Upper lobe of left lung (tissue), 6 donors: Measurements from ENCODE around the gene PRKACA. TPM values are rescaled to one million over a fixed set of nuclear protein-coding genes. Genes with fewer than 3 reads are reported as not detected.

ENCODE experiments used
- ATAC-seq, 2 donors: fragments of 200-7000 bp; cut with Tn5 transposase; one replicate each; pipeline ENCODE4 v1.9.1; 2022; ENCODE audit warnings: mild to moderate bottlenecking in 2 of 2, moderate library complexity in 2 of 2; ENCODE audit not compliant: low FRiP score in 2 of 2
- DNase-seq, 2 donors: peaks; one replicate each; pipeline ENCODE4 v3.0.0-alpha.2; 2019 to 2020
- H3K27ac ChIP-seq, 4 donors: fragments of 200-600 bp; sonication (generic); one replicate each; pipeline ENCODE4 v1.5.1; 2016 to 2019
- H3K27me3 ChIP-seq, 4 donors: fragments of 200-600 bp; sonication (generic); one replicate each; pipeline ENCODE4 v1.5.1; 2017 to 2019
- H3K36me3 ChIP-seq, 4 donors: fragments of 200-600 bp; sonication (generic); one replicate each; pipeline ENCODE4 v1.5.1; 2016 to 2019
- H3K4me1 ChIP-seq, 4 donors: fragments of 200-600 bp; sonication (generic); one replicate each; pipeline ENCODE4 v1.5.1; 2018 to 2019
- H3K4me3 ChIP-seq, 4 donors: fragments of 200-600 bp; sonication (generic); one replicate each; pipeline ENCODE4 v1.5.1; 2017 to 2019; ENCODE audit warnings: mild to moderate bottlenecking in 2 of 4, moderate library complexity in 1 of 4
- H3K9me3 ChIP-seq, 4 donors: fragments of 200-600 bp; sonication (generic); one replicate each; pipeline ENCODE4 v1.5.1; 2018 to 2019
- EP300 ChIP-seq, 4 donors: sonication (generic); formaldehyde crosslinking; IDR thresholded peaks; one replicate each; pipeline ENCODE4 v1.5.1; 2017; ENCODE audit warnings: antibody characterized with exemption in 4 of 4, control low read depth in 2 of 4
- POLR2A ChIP-seq, 4 donors: fragments of 450-650 bp; IDR thresholded peaks; one replicate each; pipeline ENCODE4 v1.5.1; 2016 to 2017; ENCODE audit warnings: antibody characterized with exemption in 4 of 4, mild to moderate bottlenecking in 2 of 4
- POLR2AphosphoS5 ChIP-seq, 2 donors: sonication (generic); formaldehyde crosslinking; IDR thresholded peaks; one replicate each; pipeline ENCODE4 v1.5.1; 2017; ENCODE audit warnings: antibody characterized with exemption in 2 of 2
- WGBS, 2 donors: methylation state at CpG; one replicate each; pipeline ENCODE4 v1.1.5; 2017 to 2018; 5-methylcytosine and 5-hydroxymethylcytosine counted together
- total RNA-seq, 6 donors: library from RNA; depleted of rRNA in 4 of 6; stranded (reverse); fragments of >200 nt in 4 of 6; gene quantifications; one replicate each; pipeline versions ENCODE4 v1.1.0 to v1.2.1, GENCODE V29; 2016 to 2021
- TF ChIP-seq, protein P1 (sequence below), 6 experiments: fragments of 450-650 bp in 4 of 6; fragments of 200-600 bp in 2 of 6; sonication (generic) in 2 of 6; IDR thresholded peaks; one replicate each; pipeline ENCODE4 v1.5.1; 2016 to 2019; ENCODE audit warnings: antibody characterized with exemption in 6 of 6
- donor health status: DM: no; HTN: no; CAD: no; lungs with moderate emphysema.
- donor health status: DM: no; HTN: yes; CAD: no; lungs with severe emphysema.

Gene PRKACA
- total RNA-seq, 6 donors from 2014 or later = 24.1 to 107 (median 51.7) TPM

- TF ChIP-seq, protein P1, sequence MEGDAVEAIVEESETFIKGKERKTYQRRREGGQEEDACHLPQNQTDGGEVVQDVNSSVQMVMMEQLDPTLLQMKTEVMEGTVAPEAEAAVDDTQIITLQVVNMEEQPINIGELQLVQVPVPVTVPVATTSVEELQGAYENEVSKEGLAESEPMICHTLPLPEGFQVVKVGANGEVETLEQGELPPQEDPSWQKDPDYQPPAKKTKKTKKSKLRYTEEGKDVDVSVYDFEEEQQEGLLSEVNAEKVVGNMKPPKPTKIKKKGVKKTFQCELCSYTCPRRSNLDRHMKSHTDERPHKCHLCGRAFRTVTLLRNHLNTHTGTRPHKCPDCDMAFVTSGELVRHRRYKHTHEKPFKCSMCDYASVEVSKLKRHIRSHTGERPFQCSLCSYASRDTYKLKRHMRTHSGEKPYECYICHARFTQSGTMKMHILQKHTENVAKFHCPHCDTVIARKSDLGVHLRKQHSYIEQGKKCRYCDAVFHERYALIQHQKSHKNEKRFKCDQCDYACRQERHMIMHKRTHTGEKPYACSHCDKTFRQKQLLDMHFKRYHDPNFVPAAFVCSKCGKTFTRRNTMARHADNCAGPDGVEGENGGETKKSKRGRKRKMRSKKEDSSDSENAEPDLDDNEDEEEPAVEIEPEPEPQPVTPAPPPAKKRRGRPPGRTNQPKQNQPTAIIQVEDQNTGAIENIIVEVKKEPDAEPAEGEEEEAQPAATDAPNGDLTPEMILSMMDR (IDR thresholded peaks at IDR 0.05) = no peak
- TF ChIP-seq POLR2AphosphoS5 (IDR thresholded peaks at IDR 0.05) (no peak), EP300 (IDR thresholded peaks at IDR 0.05) (no peak), POLR2A (IDR thresholded peaks at IDR 0.05) (no peak)
- Histone ChIP-seq H3K36me3 (no peaks in the 10 kb centered on the region), H3K27me3 (no peaks in the 10 kb centered on the region), H3K4me1 (peaks cover 24 to 49% (median 39%) of the 10 kb centered on the region in 4 donors), H3K27ac (peak overlapping the region in 2 of 4 donors; percentile 27 to 46), H3K4me3 (no peak overlapping the region), H3K9me3 (no peaks in the 10 kb centered on the region)
- 60 to 76% methylated on average over 2 of the region's 2 CpGs for WGBS, 2 donors
- DNase-seq (no peak), ATAC-seq (no peak)
These were observed 39.2 kb downstream of the PRKACA start for GRCh38 chr19:14078411-14078810.

GRCh38 chr19:14073925-14074838 is 43.4 kb downstream of the PRKACA start:
- DNase-seq = peak in 1 of 2 donors; percentile 78
- no peaks in the 10 kb centered on the region for H3K27me3 ChIP-seq
- peak in 1 of 2 donors; percentile 7 for ATAC-seq
- H3K4me1 ChIP-seq = peaks cover 23 to 46% (median 39%) of the 10 kb centered on the region in 4 donors
- no peak for TF ChIP-seq POLR2AphosphoS5 (IDR thresholded peaks at IDR 0.05)
- no peak for TF ChIP-seq POLR2A (IDR thresholded peaks at IDR 0.05)
- TF ChIP-seq, protein P1 (IDR thresholded peaks at IDR 0.05) = no peak
- no peak for TF ChIP-seq EP300 (IDR thresholded peaks at IDR 0.05)
- H3K27ac ChIP-seq = peak overlapping the region; percentile 81 to 95 (median 86)
- H3K9me3 ChIP-seq = no peaks in the 10 kb centered on the region
- H3K4me3 ChIP-seq = peak overlapping the region; percentile 56 to 68 (median 65)
- H3K36me3 ChIP-seq = no peaks in the 10 kb centered on the region
- WGBS, 2 donors = 1 to 2% methylated on average over 18 to 28 of the region's 44 CpGs

GRCh38 chr19:14073261-14073924 is 44.2 kb downstream of the PRKACA start:
- ATAC-seq (peak; percentile 54 to 72), DNase-seq (peak; percentile 70 to 97)
- 0% methylated on average over 5 of the region's 106 CpGs; no CpG with 5 or more reads in 1 of the 2 donors for WGBS, 2 donors
- no peak for TF ChIP-seq EP300 (IDR thresholded peaks at IDR 0.05)
- TF ChIP-seq, protein P1 (IDR thresholded peaks at IDR 0.05) = peak; percentile 84 to 99 (median 98)
- TF ChIP-seq POLR2A (IDR thresholded peaks at IDR 0.05) = peak in 3 of 4 donors; percentile 39 to 69 (median 40)
- peak in 1 of 2 donors; percentile 17 for TF ChIP-seq POLR2AphosphoS5 (IDR thresholded peaks at IDR 0.05)
- Histone ChIP-seq H3K27me3 (no peaks in the 10 kb centered on the region), H3K4me3 (peak overlapping the region; percentile 56 to 68 (median 65)), H3K9me3 (no peaks in the 10 kb centered on the region), H3K36me3 (no peaks in the 10 kb centered on the region), H3K4me1 (peaks cover 23 to 46% (median 39%) of the 10 kb centered on the region in 4 donors), H3K27ac (peak overlapping the region; percentile 81 to 95 (median 86))

DNA sequence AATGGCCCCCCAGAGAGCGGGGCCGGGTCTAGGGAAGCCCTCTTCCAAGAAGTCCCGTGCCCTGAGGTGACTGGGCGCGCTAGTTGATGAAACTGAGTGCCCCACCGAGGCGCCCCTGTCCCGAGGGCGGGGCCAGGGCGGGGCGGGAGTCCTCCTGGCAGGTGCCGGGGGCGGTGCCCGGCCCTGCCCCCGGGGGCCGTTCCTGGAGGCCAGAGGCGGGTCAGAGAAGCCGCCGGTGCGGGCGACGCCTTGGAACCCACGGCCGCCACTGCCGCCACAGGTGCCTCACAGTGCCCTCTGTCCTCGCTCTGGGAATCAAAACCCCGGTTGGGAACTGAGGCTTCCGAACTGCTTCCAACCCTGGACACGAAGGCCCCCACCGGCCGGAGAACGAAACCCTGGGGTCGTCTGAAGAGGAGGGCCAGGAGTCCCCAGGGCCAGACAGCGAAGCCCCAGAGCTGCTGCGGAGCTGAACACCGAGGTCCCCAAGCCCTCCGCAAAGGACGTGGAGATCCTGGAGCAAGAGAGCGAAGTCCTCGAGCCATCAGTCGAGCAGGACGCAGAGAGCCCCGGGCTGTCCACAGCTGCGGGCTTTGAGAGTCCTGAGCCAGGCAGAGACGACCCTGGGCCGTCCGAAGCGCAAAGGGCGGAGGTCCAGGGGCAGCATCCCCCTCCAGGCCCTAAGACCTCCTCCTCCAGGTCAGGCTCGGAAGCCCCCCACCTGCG is 44.9 kb downstream of the PRKACA start, which contains the start of gene MISP3:
TSS of gene MISP3 (plus strand) at position 252 of the 726 bp plus-strand sequence. CDS start 524 bp downstream, outside the sequence.
- DNase-seq (peak; percentile 89 to 95), ATAC-seq (peak; percentile 22 to 82)
- H3K27ac ChIP-seq = peak within 1 kb of the TSS; percentile 81 to 95 (median 86)
- peaks cover 23 to 46% (median 37%) of the 10 kb centered on the region in 4 donors for H3K4me1 ChIP-seq
- H3K9me3 ChIP-seq = no peaks in the 10 kb centered on the region
- no peaks in the 10 kb centered on the region for H3K36me3 ChIP-seq
- no peaks in the 10 kb centered on the region for H3K27me3 ChIP-seq
- WGBS, 2 donors = 2 to 4% methylated on average over 16 to 36 of the region's 51 CpGs
- TF ChIP-seq, protein P1 (IDR thresholded peaks at IDR 0.05) = no peak
- TF ChIP-seq POLR2AphosphoS5 (IDR thresholded peaks at IDR 0.05) = peak in 1 of 2 donors; percentile 32
- peak in 1 of 4 donors; percentile 59 for TF ChIP-seq POLR2A (IDR thresholded peaks at IDR 0.05)
- no peak for TF ChIP-seq EP300 (IDR thresholded peaks at IDR 0.05)
- H3K4me3 ChIP-seq = peak within 1 kb of the TSS; percentile 56 to 68 (median 65)
